Astrocyte of the cerebellum (primary cell): ENCODE results near the gene ACSM6.

ENCODE experiments used
- DNase-seq: peaks from one replicate; pipeline ENCODE4 v3.0.0-alpha.2; 2011; ENCODE audit warnings: low read depth
- H3K4me3 ChIP-seq: 2 replicates; pipeline ENCODE4 v1.5.1; 2011; ENCODE audit warnings: mild to moderate bottlenecking, low read depth, low read length, moderate library complexity
- in situ Hi-C: cut with HindIII; loops from 2 replicates; pipeline ENCODE4 v1.10.0; 2017; ENCODE audit warnings: low sequenced_read_pairs
- TF ChIP-seq, protein P1 (sequence below): IDR thresholded peaks from 2 replicates; pipeline ENCODE4 v1.5.1; 2012; ENCODE audit warnings: low read length, low read depth, moderate library complexity, mild to moderate bottlenecking; ENCODE audit errors: missing control alignments

Gene ACSM6

DNA sequence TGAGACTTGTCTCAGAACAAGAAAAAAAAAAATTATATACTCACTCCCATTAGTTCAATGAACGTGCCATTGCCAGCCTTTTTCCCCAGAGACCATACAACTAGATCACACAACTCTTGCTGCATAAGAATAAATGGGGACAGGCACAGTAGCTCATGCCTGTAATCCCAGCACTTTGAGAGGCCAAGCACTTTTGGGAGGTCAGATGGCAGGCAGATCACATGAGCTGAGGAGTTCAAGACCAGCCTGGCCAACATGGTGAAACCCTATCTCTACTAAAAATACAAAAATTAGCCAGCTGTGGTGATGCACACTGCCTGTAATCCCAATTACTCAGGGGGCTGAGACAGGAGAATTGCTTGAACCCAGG, 83.1 kb downstream of the ACSM6 start:
- TF ChIP-seq, protein P1, sequence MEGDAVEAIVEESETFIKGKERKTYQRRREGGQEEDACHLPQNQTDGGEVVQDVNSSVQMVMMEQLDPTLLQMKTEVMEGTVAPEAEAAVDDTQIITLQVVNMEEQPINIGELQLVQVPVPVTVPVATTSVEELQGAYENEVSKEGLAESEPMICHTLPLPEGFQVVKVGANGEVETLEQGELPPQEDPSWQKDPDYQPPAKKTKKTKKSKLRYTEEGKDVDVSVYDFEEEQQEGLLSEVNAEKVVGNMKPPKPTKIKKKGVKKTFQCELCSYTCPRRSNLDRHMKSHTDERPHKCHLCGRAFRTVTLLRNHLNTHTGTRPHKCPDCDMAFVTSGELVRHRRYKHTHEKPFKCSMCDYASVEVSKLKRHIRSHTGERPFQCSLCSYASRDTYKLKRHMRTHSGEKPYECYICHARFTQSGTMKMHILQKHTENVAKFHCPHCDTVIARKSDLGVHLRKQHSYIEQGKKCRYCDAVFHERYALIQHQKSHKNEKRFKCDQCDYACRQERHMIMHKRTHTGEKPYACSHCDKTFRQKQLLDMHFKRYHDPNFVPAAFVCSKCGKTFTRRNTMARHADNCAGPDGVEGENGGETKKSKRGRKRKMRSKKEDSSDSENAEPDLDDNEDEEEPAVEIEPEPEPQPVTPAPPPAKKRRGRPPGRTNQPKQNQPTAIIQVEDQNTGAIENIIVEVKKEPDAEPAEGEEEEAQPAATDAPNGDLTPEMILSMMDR: no peak
- H3K4me3 ChIP-seq: no peak overlapping the region
- DNase-seq: no peak
- in situ Hi-C loops: no loop called here

DNA sequence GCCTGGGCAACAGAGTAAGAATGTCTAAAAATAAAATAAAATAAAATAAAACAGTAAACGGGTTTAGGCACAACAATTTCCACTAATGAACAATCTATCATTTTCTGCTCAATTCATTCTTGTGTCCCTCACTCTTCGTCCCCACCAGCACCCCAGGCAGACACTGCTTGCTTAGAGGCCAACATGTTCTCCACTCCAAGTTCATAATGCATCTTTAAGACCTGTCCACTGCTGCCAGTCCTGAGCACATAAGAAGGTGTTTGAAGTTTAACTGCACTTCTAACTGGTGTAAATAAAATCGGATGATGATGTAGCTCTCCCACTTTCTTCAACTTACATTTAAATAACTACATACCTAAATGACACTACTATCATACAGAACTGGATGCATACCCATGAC, 83.6 kb downstream of the ACSM6 start:
- no peak for DNase-seq
- TF ChIP-seq, protein P1: no peak
- in situ Hi-C loops: no loop called here
- no peak overlapping the region for H3K4me3 ChIP-seq
